ENCODE measurements around the gene HERC4. TPM values are rescaled to one million over a fixed set of nuclear protein-coding genes. Genes with fewer than 3 reads are reported as not detected.

The HERC4 gene
- total RNA-seq, 2 experiments from 2014 or later: 46.0 to 46.8 TPM

- no peaks in the 10 kb centered on the region for H3K4me1 ChIP-seq (ENCODE audit: insufficient read depth, low read length)
- H3K36me3 ChIP-seq (ENCODE audit: insufficient read depth, low read length): no peaks in the 10 kb centered on the region
- H3K4me3 ChIP-seq (ENCODE audit: low read length): no peak overlapping the region
- no peak overlapping the region for H3K4me3 Mint-ChIP-seq
- ChIA-PET CTCF (interaction anchor here (0.6 kb wide), 1 partner anchor 10 kb away, joined by 3 read pairs; no protein-coding TSS in a partner anchor), POLR2A (no interaction called here)
- DNase-seq (no peak), ATAC-seq (ENCODE audit: poor library complexity) (no peak)
- H3K27ac Mint-ChIP-seq: no peak overlapping the region
- H3K27ac ChIP-seq (ENCODE audit: low read depth in 1 of 2, low read length in 2 of 2): no peak overlapping the region
- no peaks in the 10 kb centered on the region for H3K4me1 Mint-ChIP-seq (ENCODE audit: low read depth)
- intact Hi-C loops (cut with DNase I, micrococcal nuclease): no loop called here
- no peaks in the 10 kb centered on the region for H3K36me3 Mint-ChIP-seq (ENCODE audit: low read depth)
- no peak for TF ChIP-seq CTCF (IDR thresholded peaks at IDR 0.05)
- H3K9me3 Mint-ChIP-seq: no peaks in the 10 kb centered on the region
- no peaks in the 10 kb centered on the region for H3K9me3 ChIP-seq (ENCODE audit: control insufficient read depth in 1 of 2, insufficient read depth in 1 of 2, low read length in 2 of 2)
- no peaks in the 10 kb centered on the region for H3K27me3 Mint-ChIP-seq
- H3K27me3 ChIP-seq (ENCODE audit: control insufficient read depth in 1 of 2, insufficient read depth in 2 of 2, low read length in 2 of 2): no peaks in the 10 kb centered on the region
These were observed 21.9 kb upstream of the HERC4 start for GRCh38 chr10:68096913-68097516.

DNA sequence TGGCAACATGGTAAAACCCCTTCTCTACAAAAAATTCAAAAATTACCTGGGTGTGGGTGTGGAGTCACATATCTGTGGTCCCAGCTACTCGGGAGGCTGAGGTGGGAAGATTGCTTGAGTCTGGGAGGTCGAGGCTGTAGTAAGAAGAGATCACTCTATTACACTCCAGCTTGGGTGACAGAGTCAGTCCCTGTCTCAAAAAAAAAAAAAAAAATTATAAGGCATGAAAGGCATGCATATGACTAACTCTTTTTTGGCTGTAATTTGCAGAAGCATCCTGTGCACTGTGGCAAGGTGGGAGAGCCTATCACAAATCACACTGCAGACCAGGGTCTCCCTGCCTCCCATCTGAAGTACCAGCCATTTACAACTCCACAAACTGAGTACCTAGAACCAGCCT lies 20.1 kb upstream of the HERC4 start:
- Mint-ChIP-seq H3K27ac (no peak overlapping the region), H3K36me3 (ENCODE audit: low read depth) (no peaks in the 10 kb centered on the region)

DNA sequence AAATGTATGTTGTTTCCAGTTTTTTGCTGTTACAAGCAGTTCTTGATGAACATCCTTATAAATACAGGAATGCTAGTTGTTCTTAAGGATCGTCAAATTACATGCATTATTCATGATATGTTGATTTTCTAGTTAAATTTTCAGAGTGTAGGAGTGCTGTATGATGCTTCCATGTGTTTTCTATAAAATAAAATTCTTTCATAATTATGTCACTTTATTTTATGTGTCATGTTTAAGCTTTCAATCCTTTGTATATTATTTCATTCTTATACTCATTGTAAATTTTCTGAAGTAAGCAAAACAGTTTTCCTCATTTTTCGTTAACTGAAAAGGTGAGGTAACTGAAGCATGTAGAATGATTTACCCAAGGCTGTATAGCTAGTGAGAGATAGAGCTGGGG lies 17.4 kb upstream of the HERC4 start:
- DNase-seq (no peak), ATAC-seq (ENCODE audit: poor library complexity) (no peak)
- CTCF ChIA-PET: no interaction called here
- no peaks in the 10 kb centered on the region for H3K9me3 ChIP-seq (ENCODE audit: control insufficient read depth in 1 of 2, insufficient read depth in 1 of 2, low read length in 2 of 2)
- no peak overlapping the region for H3K27ac ChIP-seq (ENCODE audit: low read depth in 1 of 2, low read length in 2 of 2)
- H3K4me1 ChIP-seq (ENCODE audit: insufficient read depth, low read length): no peaks in the 10 kb centered on the region
- no peak overlapping the region for H3K4me3 ChIP-seq (ENCODE audit: low read length)
- intact Hi-C loops (cut with DNase I, micrococcal nuclease): no loop called here
- no peaks in the 10 kb centered on the region for H3K27me3 ChIP-seq (ENCODE audit: control insufficient read depth in 1 of 2, insufficient read depth in 2 of 2, low read length in 2 of 2)
- POLR2A ChIA-PET: no interaction called here
- no peaks in the 10 kb centered on the region for H3K36me3 ChIP-seq (ENCODE audit: insufficient read depth, low read length)
- Mint-ChIP-seq H3K9me3 (no peaks in the 10 kb centered on the region), H3K27ac (no peak overlapping the region), H3K4me3 (no peak overlapping the region), H3K36me3 (ENCODE audit: low read depth) (no peaks in the 10 kb centered on the region), H3K27me3 (no peaks in the 10 kb centered on the region), H3K4me1 (ENCODE audit: low read depth) (no peaks in the 10 kb centered on the region)
- no peak for TF ChIP-seq CTCF (IDR thresholded peaks at IDR 0.05)

More for the DNA sequence above, 20.1 kb upstream of the HERC4 start:
- POLR2A ChIA-PET: no interaction called here
- H3K9me3 ChIP-seq (ENCODE audit: control insufficient read depth in 1 of 2, insufficient read depth in 1 of 2, low read length in 2 of 2): no peaks in the 10 kb centered on the region
- CTCF ChIA-PET: no interaction called here
- no peak for ATAC-seq (ENCODE audit: poor library complexity)
- no peaks in the 10 kb centered on the region for H3K27me3 ChIP-seq (ENCODE audit: control insufficient read depth in 1 of 2, insufficient read depth in 2 of 2, low read length in 2 of 2)
- intact Hi-C loops (cut with DNase I, micrococcal nuclease): no loop called here
- Mint-ChIP-seq H3K27me3 (no peaks in the 10 kb centered on the region), H3K4me1 (ENCODE audit: low read depth) (no peaks in the 10 kb centered on the region), H3K9me3 (no peaks in the 10 kb centered on the region), H3K4me3 (no peak overlapping the region)
- H3K4me1 ChIP-seq (ENCODE audit: insufficient read depth, low read length): no peaks in the 10 kb centered on the region
- no peak overlapping the region for H3K27ac ChIP-seq (ENCODE audit: low read depth in 1 of 2, low read length in 2 of 2)
- TF ChIP-seq CTCF (IDR thresholded peaks at IDR 0.05): no peak
- DNase-seq: no peak
- H3K4me3 ChIP-seq (ENCODE audit: low read length): no peak overlapping the region
- no peaks in the 10 kb centered on the region for H3K36me3 ChIP-seq (ENCODE audit: insufficient read depth, low read length)

All from CD4-positive, alpha-beta T cell (primary cell).